Measurements from ENCODE around the gene ISM2.

GRCh38 chr14:77529213-77529612 lies 30.6 kb upstream of the ISM2 start:
- TF ChIP-seq CTCF (IDR thresholded peaks at IDR 0.05) (no peak), POLR2A (IDR thresholded peaks at IDR 0.05) (no peak), EP300 (IDR thresholded peaks at IDR 0.05) (no peak), POLR2AphosphoS5 (IDR thresholded peaks at IDR 0.05) (no peak)

All from sigmoid colon (tissue), 4 donors.